Activated T-cell treated with anti-CD3 and anti-CD28 coated beads, Interleukin-2, amount 50 U/mL, for 4 hours (primary cell): ENCODE data around the gene REEP6. TPM values are rescaled to one million over a fixed set of nuclear protein-coding genes. Genes with fewer than 3 reads are reported as not detected.

Experiments used
- ATAC-seq, 2 donors: fragments of 200-7000 bp; cut with Tn5 transposase; one replicate each; pipeline ENCODE4 v1.10.0; 2021
- DNase-seq: peaks from one replicate; pipeline ENCODE4 v3.0.0-alpha.2; 2020
- H3K27me3 Mint-ChIP-seq: one replicate; pipeline ENCODE4 v1.8.0; 2021; ENCODE audit warnings: low read depth, mixed read lengths
- H3K36me3 Mint-ChIP-seq: one replicate; pipeline ENCODE4 v1.8.0; 2022; ENCODE audit warnings: mixed read lengths; ENCODE audit not compliant: insufficient read depth
- H3K4me1 Mint-ChIP-seq: one replicate; pipeline ENCODE4 v1.8.0; 2021; ENCODE audit warnings: low read depth, mixed read lengths
- H3K4me3 Mint-ChIP-seq: one replicate; pipeline ENCODE4 v1.8.0; 2021; ENCODE audit warnings: mild to moderate bottlenecking, moderate library complexity, mixed read lengths
- H3K9me3 Mint-ChIP-seq: one replicate; pipeline ENCODE4 v1.8.0; 2021; ENCODE audit warnings: mixed read lengths
- total RNA-seq, 3 donors: library from RNA; stranded (reverse); gene quantifications; one replicate each; pipeline ENCODE4 v1.2.1, GENCODE V29; 2021

The REEP6 gene
- 1 to 10 TPM; 1.8 to 3.4 (median 1.9) TPM for total RNA-seq

GRCh38 chr19:1491114-1491848 is at the start of gene REEP6:
REEP6 (plus strand) TSS chr19:1491181; CDS start chr19:1491270, 89 bp downstream.
- Mint-ChIP-seq H3K9me3 (no peaks in the 10 kb centered on the region), H3K36me3 (no peaks in the 10 kb centered on the region), H3K4me1 (peaks cover 12% of the 10 kb centered on the region), H3K4me3 (peak within 1 kb of the TSS; percentile 84), H3K27me3 (no peaks in the 10 kb centered on the region)
- DNase-seq (no peak), ATAC-seq (no peak)

GRCh38 chr19:1441677-1442438 is 49.1 kb upstream of the REEP6 start:
- H3K4me1 Mint-ChIP-seq: peaks cover 34% of the 10 kb centered on the region
- H3K4me3 Mint-ChIP-seq: peak overlapping the region; percentile 98
- ATAC-seq (no peak), DNase-seq (no peak)
- H3K36me3 Mint-ChIP-seq: peaks cover 35% of the 10 kb centered on the region
- H3K27me3 Mint-ChIP-seq: peaks cover 6% of the 10 kb centered on the region
- H3K9me3 Mint-ChIP-seq: no peaks in the 10 kb centered on the region

GRCh38 chr19:1445185-1445931 is 45.6 kb upstream of the REEP6 start:
- DNase-seq: peak; percentile 70
- H3K4me3 Mint-ChIP-seq: peak overlapping the region; percentile 59
- H3K9me3 Mint-ChIP-seq: no peaks in the 10 kb centered on the region
- peaks cover 28% of the 10 kb centered on the region for H3K27me3 Mint-ChIP-seq
- peaks cover 23% of the 10 kb centered on the region for H3K36me3 Mint-ChIP-seq
- H3K4me1 Mint-ChIP-seq: peaks cover 27% of the 10 kb centered on the region
- peak; percentile 74 to 78 for ATAC-seq

GRCh38 chr19:1445932-1446712 is 44.9 kb upstream of the REEP6 start:
- Mint-ChIP-seq H3K4me1 (peaks cover 24% of the 10 kb centered on the region), H3K4me3 (no peak overlapping the region), H3K36me3 (peaks cover 15% of the 10 kb centered on the region), H3K27me3 (peaks cover 36% of the 10 kb centered on the region), H3K9me3 (no peaks in the 10 kb centered on the region)
- DNase-seq (no peak), ATAC-seq (no peak)

GRCh38 chr19:1446713-1447481 is 44.1 kb upstream of the REEP6 start:
- DNase-seq (no peak), ATAC-seq (no peak)
- Mint-ChIP-seq H3K27me3 (peaks cover 43% of the 10 kb centered on the region), H3K36me3 (peaks cover 9% of the 10 kb centered on the region), H3K4me1 (peaks cover 21% of the 10 kb centered on the region), H3K4me3 (peak overlapping the region; percentile 11), H3K9me3 (no peaks in the 10 kb centered on the region)

GRCh38 chr19:1447504-1447903 is 43.5 kb upstream of the REEP6 start:
- ATAC-seq (no peak), DNase-seq (no peak)
- peaks cover 4% of the 10 kb centered on the region for H3K36me3 Mint-ChIP-seq
- peaks cover 20% of the 10 kb centered on the region for H3K4me1 Mint-ChIP-seq
- peaks cover 47% of the 10 kb centered on the region for H3K27me3 Mint-ChIP-seq
- H3K4me3 Mint-ChIP-seq: no peak overlapping the region
- H3K9me3 Mint-ChIP-seq: no peaks in the 10 kb centered on the region

- DNase-seq: no peak
- ATAC-seq: no peak
- Mint-ChIP-seq H3K9me3 (no peaks in the 10 kb centered on the region), H3K36me3 (peaks cover 1% of the 10 kb centered on the region), H3K27me3 (peaks cover 52% of the 10 kb centered on the region), H3K4me3 (no peak overlapping the region), H3K4me1 (peaks cover 18% of the 10 kb centered on the region)
These were observed 43.0 kb upstream of the REEP6 start for GRCh38 chr19:1447944-1448343.

GRCh38 chr19:1449467-1450442 is 41.2 kb upstream of the REEP6 start, which contains the start of gene APC2:
APC2 (plus strand) TSS chr19:1450121; CDS start chr19:1453002, 2,881 bp downstream.
- Mint-ChIP-seq H3K36me3 (peaks cover 1% of the 10 kb centered on the region), H3K4me1 (peaks cover 19% of the 10 kb centered on the region), H3K9me3 (no peaks in the 10 kb centered on the region), H3K4me3 (peak within 1 kb of the TSS; percentile 5), H3K27me3 (peaks cover 62% of the 10 kb centered on the region)
- DNase-seq: no peak
- peak; percentile 26 to 35 for ATAC-seq

GRCh38 chr19:1450735-1451731 is 39.9 kb upstream of the REEP6 start:
- no peaks in the 10 kb centered on the region for H3K9me3 Mint-ChIP-seq
- peaks cover 70% of the 10 kb centered on the region for H3K27me3 Mint-ChIP-seq
- no peak for DNase-seq
- peaks cover 22% of the 10 kb centered on the region for H3K4me1 Mint-ChIP-seq
- peak overlapping the region; percentile 5 for H3K4me3 Mint-ChIP-seq
- peaks cover 1% of the 10 kb centered on the region for H3K36me3 Mint-ChIP-seq
- no peak for ATAC-seq

- Mint-ChIP-seq H3K4me3 (no peak overlapping the region), H3K27me3 (peaks cover 66% of the 10 kb centered on the region), H3K9me3 (no peaks in the 10 kb centered on the region), H3K4me1 (peaks cover 20% of the 10 kb centered on the region), H3K36me3 (peaks cover 1% of the 10 kb centered on the region)
- no peak for DNase-seq
- ATAC-seq: no peak
These were observed 38.8 kb upstream of the REEP6 start for GRCh38 chr19:1451916-1452801.
